ENCODE measurements around the gene NAT9. TPM values are rescaled to one million over a fixed set of nuclear protein-coding genes. Genes with fewer than 3 reads are reported as not detected.

The NAT9 gene
- total RNA-seq, 1 donor from 2014 or later, result 40.9 TPM

DNA sequence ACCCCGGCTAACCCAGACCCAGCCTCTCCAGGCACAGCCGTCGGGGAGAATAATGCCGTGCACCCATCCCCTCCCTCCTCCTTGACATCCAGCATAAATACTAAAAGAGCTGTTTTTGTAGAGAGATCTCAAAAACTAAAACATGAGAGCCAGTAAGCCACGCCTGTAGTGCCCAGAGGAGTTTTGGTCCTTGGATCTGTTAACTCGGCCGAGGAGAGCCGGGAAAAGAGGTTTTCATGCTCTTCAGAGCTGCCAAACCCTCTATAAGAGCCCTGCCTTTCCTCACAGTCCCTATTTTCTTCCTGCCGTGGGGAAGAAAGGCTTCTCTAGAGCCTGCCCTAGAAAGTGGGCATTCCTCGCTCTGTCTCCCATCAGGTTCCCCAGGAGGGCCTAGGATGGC lies 30.2 kb upstream of the NAT9 start:
- intact Hi-C loops (cut with micrococcal nuclease), result no loop called here

- intact Hi-C loops (cut with micrococcal nuclease), result no loop called here
Observed at GRCh38 chr17:74805591-74805991, 29.4 kb upstream of the NAT9 start.

- intact Hi-C loops (cut with micrococcal nuclease), result no loop called here
Observed at GRCh38 chr17:74804683-74805082, 28.5 kb upstream of the NAT9 start.

- intact Hi-C loops (cut with micrococcal nuclease), result no loop called here
Observed at GRCh38 chr17:74803971-74804370, 27.8 kb upstream of the NAT9 start.

- intact Hi-C loops (cut with micrococcal nuclease), result no loop called here
Observed at GRCh38 chr17:74803388-74803930, 27.3 kb upstream of the NAT9 start.

- intact Hi-C loops (cut with micrococcal nuclease), result no loop called here
Observed at GRCh38 chr17:74801896-74802295, 25.8 kb upstream of the NAT9 start.

DNA sequence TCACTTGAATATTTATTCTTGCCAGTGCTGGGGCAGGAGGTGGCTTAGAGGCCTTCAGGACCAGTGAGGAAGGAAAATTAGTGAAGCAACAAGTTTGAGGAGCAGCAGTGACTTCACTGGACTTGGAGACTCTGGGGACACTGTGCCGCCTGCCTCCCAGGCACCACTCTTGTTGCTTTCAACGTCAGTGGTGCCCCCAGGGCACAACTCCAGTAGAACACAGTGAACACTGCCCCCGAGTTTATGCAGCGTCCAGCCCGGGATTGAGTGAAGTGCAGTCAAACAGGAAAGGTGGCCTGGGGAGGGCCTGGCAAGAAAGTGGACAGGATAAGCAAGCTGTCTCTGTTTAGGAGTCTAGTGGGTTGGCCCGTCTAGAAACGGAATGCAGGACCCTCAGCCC lies 24.4 kb upstream of the NAT9 start:
- intact Hi-C loops (cut with micrococcal nuclease), result no loop called here

- intact Hi-C loops (cut with micrococcal nuclease), result no loop called here
Observed at GRCh38 chr17:74799097-74799496, 23.0 kb upstream of the NAT9 start.

GRCh38 chr17:74798239-74798707 lies 22.1 kb upstream of the NAT9 start:
- intact Hi-C loops (cut with micrococcal nuclease), result no loop called here

- intact Hi-C loops (cut with micrococcal nuclease), result no loop called here
Observed at GRCh38 chr17:74797824-74798223, 21.7 kb upstream of the NAT9 start.

- intact Hi-C loops (cut with micrococcal nuclease), result no loop called here
Observed at GRCh38 chr17:74796866-74797265, 20.7 kb upstream of the NAT9 start.

DNA sequence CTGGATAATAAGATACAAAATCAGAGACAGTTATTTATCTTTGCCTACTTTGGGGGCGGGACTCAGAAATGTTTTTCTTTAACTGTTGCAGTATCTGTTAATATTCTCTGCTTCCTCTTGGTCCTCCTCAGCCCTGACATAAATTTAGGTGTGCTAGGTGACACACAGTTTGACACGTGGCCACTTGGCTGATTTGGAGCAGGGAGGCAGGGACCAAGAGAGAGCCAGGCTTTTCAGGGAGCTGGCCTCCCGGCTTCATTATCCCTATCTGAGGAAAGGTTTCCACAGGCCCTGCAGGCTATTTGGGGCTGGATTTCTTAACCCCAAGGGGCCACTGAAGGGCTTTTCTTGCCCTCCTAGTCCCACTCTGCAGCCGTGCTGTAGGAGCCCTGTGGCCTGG lies 20.1 kb upstream of the NAT9 start:
- intact Hi-C loops (cut with micrococcal nuclease), result no loop called here

DNA sequence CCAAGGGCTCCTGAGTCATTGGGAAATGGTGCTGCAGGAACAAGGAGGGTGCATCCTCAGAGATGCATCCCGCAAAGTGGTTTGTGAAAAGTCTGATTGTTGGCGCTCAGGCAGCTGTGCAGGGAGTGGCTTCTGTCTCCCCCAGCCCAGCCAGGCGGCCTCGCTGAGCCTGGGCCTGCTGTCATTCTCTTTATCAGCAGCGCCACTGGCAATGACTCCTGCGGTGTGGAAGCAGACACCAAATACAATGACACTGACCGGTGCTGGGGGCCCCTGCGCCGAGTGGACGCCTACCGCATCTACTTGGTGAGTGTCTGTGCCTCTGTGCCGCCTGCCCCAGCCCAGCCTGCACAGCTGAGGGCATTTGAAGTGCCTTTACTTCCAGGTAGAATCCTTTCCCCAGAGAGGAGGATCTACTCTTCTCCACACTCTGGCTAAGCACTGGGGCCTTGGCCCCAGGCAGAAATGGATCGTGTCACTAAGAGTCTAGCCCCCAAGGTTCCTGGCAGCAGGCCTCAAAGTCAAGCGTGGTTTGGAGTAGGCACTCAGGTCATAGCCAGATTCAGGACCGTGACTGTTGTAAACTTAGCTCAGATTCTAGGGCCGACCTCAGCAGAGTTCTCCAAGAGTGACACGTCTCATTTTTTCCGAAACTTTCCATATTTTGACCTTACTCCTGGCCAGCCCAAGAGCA lies 19.3 kb upstream of the NAT9 start:
- intact Hi-C loops (cut with micrococcal nuclease), result no loop called here

DNA sequence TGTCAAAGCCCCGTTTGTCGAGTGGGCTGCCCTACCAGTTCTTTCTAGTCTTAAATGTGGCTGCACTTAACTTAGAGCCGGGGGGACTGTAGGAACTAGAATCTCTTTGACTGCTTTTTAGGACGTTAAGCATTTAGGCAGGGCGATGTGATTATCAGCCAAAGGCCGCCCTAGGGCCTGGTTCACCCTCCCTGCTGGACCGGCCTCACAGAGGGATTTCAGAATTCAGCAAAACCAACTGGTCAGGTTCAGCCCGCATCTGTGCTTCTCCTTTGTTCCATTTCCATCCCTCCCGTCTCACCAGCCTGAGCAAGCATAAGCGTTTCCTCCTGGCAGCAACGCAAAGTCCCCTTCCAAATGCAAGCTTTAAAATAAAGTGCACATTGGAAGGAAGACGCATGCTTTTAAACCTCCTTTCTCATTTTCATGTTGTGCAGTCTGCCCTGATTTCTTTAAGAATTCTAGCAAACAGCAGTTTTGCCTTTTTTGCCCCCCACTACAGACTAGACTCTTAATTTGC lies 16.5 kb upstream of the NAT9 start:
- intact Hi-C loops (cut with micrococcal nuclease), result no loop called here

DNA sequence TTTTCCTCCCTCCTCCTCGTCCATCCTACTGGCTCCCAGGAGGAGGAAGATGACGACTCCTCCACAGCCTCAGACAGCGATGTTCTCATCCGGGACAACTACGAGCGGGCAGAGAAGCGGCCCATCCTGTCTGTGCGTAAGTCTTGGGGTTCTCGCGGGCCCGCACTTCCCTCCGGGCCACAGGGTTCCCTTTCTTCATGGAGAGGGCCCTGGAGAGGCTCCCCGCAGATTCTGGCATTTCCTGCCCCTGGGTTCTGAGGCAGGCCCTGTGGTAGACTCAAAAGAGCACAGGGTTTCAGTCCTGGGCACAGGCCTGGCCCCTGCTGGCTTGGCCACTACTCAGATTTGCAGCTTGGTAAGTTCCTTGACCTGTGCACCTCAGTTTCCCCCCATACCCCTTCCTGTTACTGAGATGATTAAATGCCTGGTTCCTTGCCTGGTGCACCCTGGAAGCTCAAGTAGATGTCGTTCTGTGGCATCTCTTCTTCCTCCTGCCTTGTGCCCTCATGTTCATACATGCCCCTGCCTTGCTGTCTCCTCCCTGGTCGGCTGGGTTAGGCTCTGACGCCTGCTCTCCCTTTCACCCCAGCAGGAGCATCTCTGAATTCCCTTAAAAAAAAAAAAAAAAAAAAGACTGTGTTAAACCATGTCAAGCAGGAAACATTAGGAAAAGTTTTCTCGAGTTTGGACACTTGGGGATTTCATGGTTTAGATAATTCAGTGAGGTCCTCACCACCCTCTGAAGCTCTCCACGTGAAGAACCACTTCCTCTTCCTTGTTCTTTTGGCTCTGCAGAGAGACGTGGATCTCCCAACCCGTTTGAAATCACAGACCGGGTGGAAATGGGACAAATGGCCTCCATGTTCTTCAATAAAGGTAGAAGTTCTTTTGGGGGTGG lies 14.3 kb upstream of the NAT9 start:
- intact Hi-C loops (cut with micrococcal nuclease), result loop anchor here (1.0 to 2.0 kb wide), 10 partner anchors 10 to 728 kb away; partner anchors contain the start of gene NAT9

DNA sequence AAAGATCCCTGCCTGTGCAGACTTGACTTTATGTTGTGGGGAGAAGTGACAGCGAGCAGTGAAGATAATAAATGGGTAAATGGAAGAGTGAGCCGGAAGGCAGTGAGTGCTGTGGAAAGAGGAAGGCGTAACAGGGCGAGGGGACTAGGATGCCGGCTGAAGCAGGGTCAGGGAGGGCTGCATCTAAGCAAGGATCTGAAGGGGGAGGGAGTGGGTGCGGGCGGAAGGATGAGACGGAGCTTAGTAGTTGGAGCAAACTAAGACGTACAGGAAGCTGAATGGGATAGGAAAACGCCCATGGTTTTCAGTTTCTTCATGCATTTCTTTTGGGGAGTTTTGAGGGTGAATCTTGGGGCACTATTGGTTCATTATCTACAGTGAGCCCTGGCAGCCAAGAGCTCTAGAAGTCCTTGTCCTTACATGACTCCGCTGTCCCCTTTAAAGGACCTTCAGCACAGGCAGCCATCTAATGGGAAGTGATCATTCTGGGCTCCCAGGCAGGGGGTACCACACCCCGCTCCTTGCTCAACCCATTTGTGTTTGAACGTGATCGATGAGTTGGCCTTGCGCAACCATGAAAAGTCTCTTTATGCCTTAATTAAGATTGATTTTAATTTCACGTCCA lies 10.4 kb upstream of the NAT9 start:
- intact Hi-C loops (cut with micrococcal nuclease), result no loop called here

- intact Hi-C loops (cut with micrococcal nuclease), result no loop called here
Observed at GRCh38 chr17:74785981-74786360, 9.8 kb upstream of the NAT9 start.

- intact Hi-C loops (cut with micrococcal nuclease), result no loop called here
Observed at GRCh38 chr17:74785096-74785980, 9.2 kb upstream of the NAT9 start.

DNA sequence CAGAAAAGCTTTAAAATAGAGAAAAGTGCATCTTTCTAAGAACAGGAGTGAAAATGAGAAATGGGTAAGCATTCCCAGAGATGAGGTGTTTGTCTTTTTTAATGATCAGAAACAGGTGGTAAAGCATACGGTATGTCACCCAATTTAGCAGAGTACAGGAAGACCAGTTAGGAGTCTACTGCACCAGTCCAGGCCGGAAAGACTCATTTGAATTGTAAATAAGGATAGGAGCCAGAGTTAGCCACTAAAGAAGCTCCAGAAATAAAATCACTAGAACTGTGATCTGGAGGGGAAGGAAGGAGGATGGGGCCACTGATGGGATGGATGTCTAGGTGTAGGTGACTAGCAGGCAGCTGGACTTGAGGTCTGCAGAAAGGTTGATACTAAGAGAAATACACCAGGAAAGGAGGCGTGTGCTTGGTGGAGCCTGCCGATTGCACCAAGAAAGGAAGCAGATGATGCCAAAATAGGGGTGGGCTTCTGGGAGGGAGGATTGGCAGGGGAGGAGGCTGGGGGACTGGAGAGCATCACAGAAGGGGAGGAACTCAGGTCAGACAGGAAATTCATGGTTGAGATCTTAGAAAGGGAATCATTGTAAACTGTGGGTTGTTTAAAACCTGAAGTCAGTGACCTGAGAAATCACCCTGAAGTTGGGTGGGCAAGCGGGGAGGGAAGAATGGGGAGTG lies 8.1 kb upstream of the NAT9 start:
- intact Hi-C loops (cut with micrococcal nuclease), result no loop called here

DNA sequence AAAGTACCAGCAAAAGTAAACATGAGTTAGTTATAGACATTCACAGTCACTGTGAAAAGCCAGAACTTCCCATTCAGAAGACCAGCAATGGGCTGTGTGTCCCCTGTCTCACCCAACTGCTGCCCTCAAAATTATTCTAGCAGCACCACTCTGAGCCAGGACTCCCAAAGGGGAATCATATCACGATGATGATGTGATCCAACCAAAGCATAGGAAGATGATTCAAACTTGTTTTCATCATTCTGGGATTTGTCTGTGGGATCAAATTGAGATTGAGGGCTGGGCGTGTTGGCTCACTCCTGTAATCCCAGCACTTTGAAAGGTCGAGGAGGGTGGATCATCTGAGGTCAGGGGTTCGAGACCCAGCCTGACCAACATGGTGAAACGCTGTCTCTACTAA lies 6.4 kb upstream of the NAT9 start:
- intact Hi-C loops (cut with micrococcal nuclease), result no loop called here

Measured in T-helper 1 cell treated with Interleukin-12 subunit alpha and Interleukin-12 subunit beta and Interleukin-4 antibody, amounts not matched to agents 30 ng/mL and 1 ng/mL, for 36 hours (primary cell).